HL-60/S4 treated with retinoic acid at 250 ng/mL for 4 days and 3 days (cell line): Measurements from ENCODE around the gene ANG.

Source experiments
- in situ Hi-C: fragments of 300-500 bp; cut with MboI; formaldehyde crosslinking; loops from 2 replicates; pipeline ENCODE4 v1.7.0; 2022; ENCODE audit warnings: low sequenced_read_pairs

ANG gene

GRCh38 chr14:20742132-20742531, 53.6 kb downstream of the ANG start:
- in situ Hi-C loops = no loop called here

- in situ Hi-C loops = no loop called here
These were observed 55.0 kb downstream of the ANG start for GRCh38 chr14:20743556-20743955.
